Measurements from ENCODE around the gene RMDN2. TPM values are rescaled to one million over a fixed set of nuclear protein-coding genes. Genes with fewer than 3 reads are reported as not detected.

RMDN2 gene
- total RNA-seq, 1 experiment from 2014 or later = 4.4 TPM

- BruUV-seq (replicated peaks) = no TSS peak
- in situ Hi-C loops (cut with HindIII; ENCODE audit: low pct_unique_long_range_greater_than_20kb, low sequenced_read_pairs) = no loop called here
- no peaks in the 10 kb centered on the region for H3K9me3 ChIP-seq (ENCODE audit: control insufficient read depth, insufficient read depth, low read depth, low read length)
- CTCF ChIA-PET = no interaction called here
- POLR2A ChIA-PET = no interaction called here
- H3K4me3 ChIP-seq (ENCODE audit: low read depth in 2 of 2, low read length in 2 of 2) = no peak overlapping the region
- DNase-seq (ENCODE audit: low read depth, low spot score) (no peak), ATAC-seq (no peak)
- no peaks in the 10 kb centered on the region for H3K4me1 ChIP-seq (ENCODE audit: control insufficient read depth, insufficient read depth, low read length)
- intact Hi-C loops (cut with micrococcal nuclease; ENCODE audit: unreplicated experiment) = no loop called here
- peaks cover 6% of the 10 kb centered on the region; the same call in 1 of the 2 replicates for H3K27me3 ChIP-seq (ENCODE audit: control insufficient read depth, insufficient read depth, low read length)
- no peaks in the 10 kb centered on the region for H3K36me3 ChIP-seq (ENCODE audit: control insufficient read depth, insufficient read depth, low read length)
- TF ChIP-seq, protein P1, sequence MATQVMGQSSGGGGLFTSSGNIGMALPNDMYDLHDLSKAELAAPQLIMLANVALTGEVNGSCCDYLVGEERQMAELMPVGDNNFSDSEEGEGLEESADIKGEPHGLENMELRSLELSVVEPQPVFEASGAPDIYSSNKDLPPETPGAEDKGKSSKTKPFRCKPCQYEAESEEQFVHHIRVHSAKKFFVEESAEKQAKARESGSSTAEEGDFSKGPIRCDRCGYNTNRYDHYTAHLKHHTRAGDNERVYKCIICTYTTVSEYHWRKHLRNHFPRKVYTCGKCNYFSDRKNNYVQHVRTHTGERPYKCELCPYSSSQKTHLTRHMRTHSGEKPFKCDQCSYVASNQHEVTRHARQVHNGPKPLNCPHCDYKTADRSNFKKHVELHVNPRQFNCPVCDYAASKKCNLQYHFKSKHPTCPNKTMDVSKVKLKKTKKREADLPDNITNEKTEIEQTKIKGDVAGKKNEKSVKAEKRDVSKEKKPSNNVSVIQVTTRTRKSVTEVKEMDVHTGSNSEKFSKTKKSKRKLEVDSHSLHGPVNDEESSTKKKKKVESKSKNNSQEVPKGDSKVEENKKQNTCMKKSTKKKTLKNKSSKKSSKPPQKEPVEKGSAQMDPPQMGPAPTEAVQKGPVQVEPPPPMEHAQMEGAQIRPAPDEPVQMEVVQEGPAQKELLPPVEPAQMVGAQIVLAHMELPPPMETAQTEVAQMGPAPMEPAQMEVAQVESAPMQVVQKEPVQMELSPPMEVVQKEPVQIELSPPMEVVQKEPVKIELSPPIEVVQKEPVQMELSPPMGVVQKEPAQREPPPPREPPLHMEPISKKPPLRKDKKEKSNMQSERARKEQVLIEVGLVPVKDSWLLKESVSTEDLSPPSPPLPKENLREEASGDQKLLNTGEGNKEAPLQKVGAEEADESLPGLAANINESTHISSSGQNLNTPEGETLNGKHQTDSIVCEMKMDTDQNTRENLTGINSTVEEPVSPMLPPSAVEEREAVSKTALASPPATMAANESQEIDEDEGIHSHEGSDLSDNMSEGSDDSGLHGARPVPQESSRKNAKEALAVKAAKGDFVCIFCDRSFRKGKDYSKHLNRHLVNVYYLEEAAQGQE (IDR thresholded peaks at IDR 0.05; ENCODE audit: insufficient read depth in 1 of 2, low read depth in 2 of 2, low read length in 1 of 2) = no peak
- TF ChIP-seq POLR2AphosphoS5 (IDR thresholded peaks at IDR 0.05; ENCODE audit: low read depth, low read length) = no peak
- no peak for TF ChIP-seq CTCF (IDR thresholded peaks at IDR 0.05)
- TF ChIP-seq TCF7L2 (IDR thresholded peaks at IDR 0.05; ENCODE audit: low read depth, low read length) = no peak
- TF ChIP-seq SIN3A (IDR thresholded peaks at IDR 0.05; ENCODE audit: borderline replicate concordance, insufficient read depth, low read depth, low read length) = no peak
- no peak overlapping the region for H3K27ac ChIP-seq (ENCODE audit: low read length)
Measured at GRCh38 chr2:37906131-37906530, 19.0 kb upstream of the RMDN2 start.

- no peaks in the 10 kb centered on the region for H3K36me3 ChIP-seq (ENCODE audit: control insufficient read depth, insufficient read depth, low read length)
- in situ Hi-C loops (cut with HindIII; ENCODE audit: low pct_unique_long_range_greater_than_20kb, low sequenced_read_pairs) = no loop called here
- no peak for TF ChIP-seq SIN3A (IDR thresholded peaks at IDR 0.05; ENCODE audit: borderline replicate concordance, insufficient read depth, low read depth, low read length)
- TF ChIP-seq, protein P1 (IDR thresholded peaks at IDR 0.05; ENCODE audit: insufficient read depth in 1 of 2, low read depth in 2 of 2, low read length in 1 of 2) = no peak
- no peak for TF ChIP-seq POLR2AphosphoS5 (IDR thresholded peaks at IDR 0.05; ENCODE audit: low read depth, low read length)
- no peak for TF ChIP-seq TCF7L2 (IDR thresholded peaks at IDR 0.05; ENCODE audit: low read depth, low read length)
- TF ChIP-seq CTCF (IDR thresholded peaks at IDR 0.05) = no peak
- peaks cover 2% of the 10 kb centered on the region; the same call in 1 of the 2 replicates for H3K27me3 ChIP-seq (ENCODE audit: control insufficient read depth, insufficient read depth, low read length)
- no peak for DNase-seq (ENCODE audit: low read depth, low spot score)
- intact Hi-C loops (cut with micrococcal nuclease; ENCODE audit: unreplicated experiment) = no loop called here
- BruUV-seq (replicated peaks) = no TSS peak
- H3K4me1 ChIP-seq (ENCODE audit: control insufficient read depth, insufficient read depth, low read length) = no peaks in the 10 kb centered on the region
- H3K27ac ChIP-seq (ENCODE audit: low read length) = no peak overlapping the region
- ATAC-seq = no peak
- no peak overlapping the region for H3K4me3 ChIP-seq (ENCODE audit: low read depth in 2 of 2, low read length in 2 of 2)
- ChIA-PET CTCF (interaction anchor here (0.7 kb wide), 1 partner anchor 336 kb away, joined by 7 read pairs; no protein-coding TSS in a partner anchor), POLR2A (no interaction called here)
- no peaks in the 10 kb centered on the region for H3K9me3 ChIP-seq (ENCODE audit: control insufficient read depth, insufficient read depth, low read depth, low read length)
Measured at GRCh38 chr2:37907501-37908225, 17.4 kb upstream of the RMDN2 start.
